Measurements from ENCODE around the gene TRIM38. TPM values are rescaled to one million over a fixed set of nuclear protein-coding genes. Genes with fewer than 3 reads are reported as not detected.

TRIM38 gene
- total and polyA plus RNA-seq, 2 donors from 2014 or later = 12.2 to 27.9 TPM

DNA sequence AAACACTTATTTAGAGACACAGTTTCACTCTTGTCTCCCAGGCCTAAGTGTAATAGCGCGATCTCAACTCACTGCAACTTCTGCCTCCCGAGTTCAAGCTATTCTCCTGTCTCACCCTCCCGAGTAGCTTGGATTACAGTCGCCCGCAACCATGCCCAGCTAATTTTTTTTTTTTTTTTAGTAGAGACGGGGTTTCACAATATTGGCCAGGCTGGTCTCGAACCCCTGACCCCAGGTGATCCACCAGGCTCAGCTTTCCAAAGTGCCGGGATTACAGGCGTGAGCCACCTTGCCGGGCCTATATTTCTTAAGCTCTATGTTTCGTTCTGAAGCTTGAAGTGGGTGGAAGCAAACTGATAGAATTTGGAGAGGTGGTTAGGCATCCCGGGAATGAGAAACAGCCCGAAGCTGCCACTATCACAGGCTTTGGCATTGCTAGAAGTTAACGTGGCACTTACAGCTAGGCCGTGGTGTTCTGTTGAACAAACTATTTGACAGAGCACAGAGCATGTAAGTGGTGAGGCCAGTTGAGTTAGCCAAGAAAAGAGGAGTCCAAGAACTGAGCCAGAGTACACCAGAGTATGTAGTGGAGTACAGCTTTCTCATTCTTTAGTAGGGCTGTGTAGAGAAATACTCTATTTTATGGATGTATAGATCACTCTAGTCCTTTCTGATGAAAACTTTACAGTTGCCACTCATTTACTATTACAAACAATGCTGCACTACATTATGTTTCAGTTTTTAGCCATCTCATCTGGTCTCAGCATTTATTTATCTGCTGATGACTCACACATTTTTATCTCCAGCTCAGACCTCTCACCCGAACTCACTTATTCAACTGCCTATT, 62.7 kb downstream of the TRIM38 start:
- TF ChIP-seq, protein P1, sequence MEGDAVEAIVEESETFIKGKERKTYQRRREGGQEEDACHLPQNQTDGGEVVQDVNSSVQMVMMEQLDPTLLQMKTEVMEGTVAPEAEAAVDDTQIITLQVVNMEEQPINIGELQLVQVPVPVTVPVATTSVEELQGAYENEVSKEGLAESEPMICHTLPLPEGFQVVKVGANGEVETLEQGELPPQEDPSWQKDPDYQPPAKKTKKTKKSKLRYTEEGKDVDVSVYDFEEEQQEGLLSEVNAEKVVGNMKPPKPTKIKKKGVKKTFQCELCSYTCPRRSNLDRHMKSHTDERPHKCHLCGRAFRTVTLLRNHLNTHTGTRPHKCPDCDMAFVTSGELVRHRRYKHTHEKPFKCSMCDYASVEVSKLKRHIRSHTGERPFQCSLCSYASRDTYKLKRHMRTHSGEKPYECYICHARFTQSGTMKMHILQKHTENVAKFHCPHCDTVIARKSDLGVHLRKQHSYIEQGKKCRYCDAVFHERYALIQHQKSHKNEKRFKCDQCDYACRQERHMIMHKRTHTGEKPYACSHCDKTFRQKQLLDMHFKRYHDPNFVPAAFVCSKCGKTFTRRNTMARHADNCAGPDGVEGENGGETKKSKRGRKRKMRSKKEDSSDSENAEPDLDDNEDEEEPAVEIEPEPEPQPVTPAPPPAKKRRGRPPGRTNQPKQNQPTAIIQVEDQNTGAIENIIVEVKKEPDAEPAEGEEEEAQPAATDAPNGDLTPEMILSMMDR (IDR thresholded peaks at IDR 0.05; ENCODE audit: borderline replicate concordance, extremely low read depth, insufficient read depth) = no peak
- Histone ChIP-seq H3K36me3 (ENCODE audit: control insufficient read depth in 2 of 3, insufficient read depth in 3 of 3, low read length in 3 of 3) (no peaks in the 10 kb centered on the region), H3K9ac (ENCODE audit: low read length in 3 of 3) (peak overlapping the region in 1 of 3 donors; percentile 86), H3K27ac (ENCODE audit: low read depth in 2 of 2, low read length in 2 of 2) (peak overlapping the region; percentile 83 to 92), H3K4me1 (ENCODE audit: control insufficient read depth in 2 of 3, insufficient read depth in 2 of 3, low read depth in 1 of 3, low read length in 3 of 3) (peaks cover 4 to 14% (median 9%) of the 10 kb centered on the region in 3 donors), H3K27me3 (ENCODE audit: control insufficient read depth, insufficient read depth, low read length) (no peaks in the 10 kb centered on the region), H3K4me3 (ENCODE audit: low read length in 3 of 3) (peak overlapping the region in 1 of 3 donors; percentile 73), H3K9me3 (ENCODE audit: control insufficient read depth in 2 of 3, insufficient read depth in 1 of 3, low read length in 3 of 3) (no peaks in the 10 kb centered on the region)
- FAIRE-seq = no peak
- intact Hi-C loops (cut with DNase I) = no loop called here
- peak in 2 of 5 donors; percentile 45 to 69 for DNase-seq

DNA sequence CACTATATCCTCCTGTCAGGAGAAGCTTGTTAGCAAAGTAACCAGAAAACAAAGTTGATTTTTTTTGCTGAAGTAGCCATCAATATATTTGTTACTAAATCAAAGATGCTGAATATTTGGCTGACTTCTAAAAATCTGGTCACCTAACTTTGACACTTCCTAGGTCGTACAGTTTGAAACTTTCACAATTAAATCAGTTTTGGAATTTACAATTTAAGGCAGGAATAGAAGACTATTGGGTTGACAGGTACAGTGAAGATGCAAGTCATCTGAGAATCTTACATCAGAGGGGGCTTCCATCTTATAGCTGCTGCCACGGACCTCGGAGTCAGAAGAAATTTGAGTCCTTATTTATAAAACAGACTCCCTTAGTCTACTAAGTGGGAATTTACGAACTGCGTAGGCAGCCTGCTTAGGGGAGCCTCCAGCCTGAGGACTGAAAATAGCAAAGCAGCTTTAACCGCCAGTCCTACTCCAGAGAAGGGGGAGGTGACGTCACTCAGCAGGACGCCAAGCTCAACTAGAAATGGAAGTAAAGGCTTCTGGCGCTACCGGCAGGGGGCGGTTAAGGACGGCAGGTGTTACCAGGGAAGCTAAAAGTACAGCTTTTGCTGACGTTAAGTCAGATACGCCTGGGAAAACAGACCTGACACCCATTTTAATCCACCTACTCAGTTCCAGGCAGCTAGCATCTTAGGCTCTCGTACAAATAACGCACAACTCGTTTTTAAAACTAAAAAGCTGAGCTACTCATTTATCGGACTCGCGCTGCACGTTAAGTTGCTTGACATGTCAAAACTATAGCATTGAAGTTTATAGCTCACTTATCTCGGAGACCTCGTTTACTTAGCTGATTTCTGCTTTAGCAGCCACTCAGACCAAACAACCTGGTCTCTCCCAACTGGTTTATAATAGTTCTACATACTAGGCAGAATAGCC, 63.6 kb downstream of the TRIM38 start:
- intact Hi-C loops (cut with DNase I) = no loop called here
- no peak for FAIRE-seq
- H3K4me3 ChIP-seq (ENCODE audit: low read length in 3 of 3) = peak overlapping the region; percentile 73 to 98 (median 97)

DNA sequence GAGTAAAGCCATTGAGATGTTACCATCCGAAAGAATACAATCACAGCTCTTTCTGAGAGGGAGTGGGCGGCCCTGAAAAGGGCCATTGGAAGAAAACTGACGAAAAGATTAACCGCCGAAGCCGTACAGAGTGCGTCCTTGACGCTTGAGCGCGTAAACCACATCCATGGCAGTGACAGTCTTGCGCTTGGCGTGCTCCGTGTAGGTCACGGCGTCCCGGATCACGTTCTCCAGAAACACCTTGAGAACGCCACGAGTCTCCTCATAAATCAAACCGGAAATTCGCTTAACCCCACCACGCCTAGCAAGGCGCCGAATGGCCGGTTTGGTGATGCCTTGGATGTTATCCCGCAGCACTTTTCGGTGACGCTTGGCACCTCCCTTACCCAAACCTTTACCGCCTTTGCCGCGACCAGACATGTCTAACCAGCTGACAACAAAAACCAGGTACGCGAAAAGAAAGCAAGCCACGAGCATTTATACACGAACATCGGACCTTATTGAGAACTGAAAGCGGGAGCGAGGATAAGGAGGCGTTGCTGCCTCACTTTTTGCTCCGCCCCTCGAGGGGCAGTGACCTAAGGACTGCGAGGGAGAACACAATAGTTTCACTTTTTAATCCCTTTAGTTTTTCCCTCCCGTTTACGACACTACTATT, 64.4 kb downstream of the TRIM38 start:
- DNase-seq (peak; percentile 96 to 99 (median 98)), FAIRE-seq (peak; percentile 87)
- Histone ChIP-seq H3K36me3 (ENCODE audit: control insufficient read depth in 2 of 3, insufficient read depth in 3 of 3, low read length in 3 of 3) (no peaks in the 10 kb centered on the region), H3K27ac (ENCODE audit: low read depth in 2 of 2, low read length in 2 of 2) (peak overlapping the region; percentile 83 to 92), H3K4me1 (ENCODE audit: control insufficient read depth in 2 of 3, insufficient read depth in 2 of 3, low read depth in 1 of 3, low read length in 3 of 3) (peaks cover 4 to 14% (median 9%) of the 10 kb centered on the region in 3 donors), H3K9ac (ENCODE audit: low read length in 3 of 3) (peak overlapping the region; percentile 57 to 95 (median 86)), H3K4me3 (ENCODE audit: low read length in 3 of 3) (peak overlapping the region; percentile 73 to 98 (median 97)), H3K27me3 (ENCODE audit: control insufficient read depth, insufficient read depth, low read length) (no peaks in the 10 kb centered on the region), H3K9me3 (ENCODE audit: control insufficient read depth in 2 of 3, insufficient read depth in 1 of 3, low read length in 3 of 3) (no peaks in the 10 kb centered on the region)
- TF ChIP-seq, protein P1 (IDR thresholded peaks at IDR 0.05; ENCODE audit: borderline replicate concordance, extremely low read depth, insufficient read depth) = no peak
- intact Hi-C loops (cut with DNase I) = no loop called here

More for the DNA sequence above, 63.6 kb downstream of the TRIM38 start:
- peak; percentile 97 to 99 (median 98) for DNase-seq
- H3K4me1 ChIP-seq (ENCODE audit: control insufficient read depth in 2 of 3, insufficient read depth in 2 of 3, low read depth in 1 of 3, low read length in 3 of 3) = peaks cover 4 to 11% (median 9%) of the 10 kb centered on the region in 3 donors
- H3K36me3 ChIP-seq (ENCODE audit: control insufficient read depth in 2 of 3, insufficient read depth in 3 of 3, low read length in 3 of 3) = no peaks in the 10 kb centered on the region
- H3K9me3 ChIP-seq (ENCODE audit: control insufficient read depth in 2 of 3, insufficient read depth in 1 of 3, low read length in 3 of 3) = no peaks in the 10 kb centered on the region
- no peaks in the 10 kb centered on the region for H3K27me3 ChIP-seq (ENCODE audit: control insufficient read depth, insufficient read depth, low read length)
- H3K9ac ChIP-seq (ENCODE audit: low read length in 3 of 3) = peak overlapping the region; percentile 57 to 95 (median 86)
- TF ChIP-seq, protein P1 (IDR thresholded peaks at IDR 0.05; ENCODE audit: borderline replicate concordance, extremely low read depth, insufficient read depth) = peak; percentile 89
- H3K27ac ChIP-seq (ENCODE audit: low read depth in 2 of 2, low read length in 2 of 2) = peak overlapping the region; percentile 83 to 92
